ENCODE measurements around the gene METTL16. TPM values are rescaled to one million over a fixed set of nuclear protein-coding genes. Genes with fewer than 3 reads are reported as not detected.

The METTL16 gene
- total and polyA plus RNA-seq, 10 donors: 17.1 to 38.2 (median 27.8) TPM

- intact Hi-C loops (cut with DNase I; ENCODE audit: low total_unique reads): no loop called here
- TF ChIP-seq POLR2A (IDR thresholded peaks at IDR 0.05) (peak in 2 of 3 donors; percentile 19 to 95), CTCF (IDR thresholded peaks at IDR 0.05 in 8 of 11, conservative IDR thresholded peaks at IDR 0.05 in 3 of 11) (peak in 5 of 11 experiments; percentile 17 to 39 (median 24)), POLR2AphosphoS5 (IDR thresholded peaks at IDR 0.05) (peak; percentile 74 to 91 (median 90))
- H3K9me3 ChIP-seq: no peaks in the 10 kb centered on the region
- 0 to 1% (median 0%) methylated on average over 24 to 51 of the region's 51 CpGs for WGBS, 5 donors
- H3K4me3 ChIP-seq: peak within 1 kb of the TSS; percentile 78 to 99 (median 93)
- peak within 1 kb of the TSS; percentile 92 to 100 (median 98) for H3K27ac ChIP-seq
- H3K36me3 ChIP-seq: no peaks in the 10 kb centered on the region
- no peaks in the 10 kb centered on the region for H3K27me3 ChIP-seq (replicated peaks in 1 of 7)
- H3K4me1 ChIP-seq: peaks cover 28 to 76% (median 60%) of the 10 kb centered on the region in 6 donors
- DNase-seq: peak; percentile 99
Observed at GRCh38 chr17:2400877-2401425, 110.7 kb downstream of the METTL16 start, which contains the start of gene MNT. Gene MNT (minus strand): TSS chr17:2401060. CDS start chr17:2400712, 348 bp downstream.

- Histone ChIP-seq H3K27ac (peak overlapping the region; percentile 92 to 100 (median 98)), H3K9me3 (no peaks in the 10 kb centered on the region), H3K4me1 (peaks cover 33 to 76% (median 64%) of the 10 kb centered on the region in 6 donors), H3K4me3 (peak overlapping the region; percentile 78 to 99 (median 93)), H3K36me3 (peaks cover 0 to under 1% (median 0%) of the 10 kb centered on the region in 6 donors), H3K27me3 (replicated peaks in 1 of 7) (no peaks in the 10 kb centered on the region)
- intact Hi-C loops (cut with DNase I; ENCODE audit: low total_unique reads): no loop called here
- peak; percentile 95 for DNase-seq
- no peak for TF ChIP-seq POLR2AphosphoS5 (IDR thresholded peaks at IDR 0.05)
- TF ChIP-seq POLR2A (IDR thresholded peaks at IDR 0.05): no peak
- TF ChIP-seq CTCF (IDR thresholded peaks at IDR 0.05 in 8 of 11, conservative IDR thresholded peaks at IDR 0.05 in 3 of 11): no peak
- 0 to 1% (median 0%) methylated on average over 38 to 43 of the region's 43 CpGs for WGBS, 5 donors
Observed at GRCh38 chr17:2400474-2400866, 111.2 kb downstream of the METTL16 start.

- peaks cover 38 to 76% (median 67%) of the 10 kb centered on the region in 6 donors for H3K4me1 ChIP-seq
- peak; percentile 94 to 97 (median 96) for TF ChIP-seq POLR2AphosphoS5 (IDR thresholded peaks at IDR 0.05)
- TF ChIP-seq CTCF (IDR thresholded peaks at IDR 0.05 in 8 of 11, conservative IDR thresholded peaks at IDR 0.05 in 3 of 11): peak in 2 of 11 experiments; percentile 3 to 21
- TF ChIP-seq POLR2A (IDR thresholded peaks at IDR 0.05): peak; percentile 39 to 94 (median 86)
- H3K4me3 ChIP-seq: peak overlapping the region; percentile 78 to 99 (median 93)
- no peaks in the 10 kb centered on the region for H3K27me3 ChIP-seq (replicated peaks in 1 of 7)
- DNase-seq: peak; percentile 99
- H3K9me3 ChIP-seq: no peaks in the 10 kb centered on the region
- H3K36me3 ChIP-seq: peaks cover 0 to 7% (median 0%) of the 10 kb centered on the region in 6 donors
- intact Hi-C loops (cut with DNase I; ENCODE audit: low total_unique reads): no loop called here
- 0 to 1% (median 1%) methylated on average over 22 to 82 of the region's 82 CpGs for WGBS, 5 donors
- peak overlapping the region; percentile 92 to 100 (median 98) for H3K27ac ChIP-seq
Observed at GRCh38 chr17:2399572-2400473, 111.9 kb downstream of the METTL16 start.
